Thyroid gland (tissue), 4 donors: ENCODE measurements around the gene CACNA1A.

Experiments
- CTCF ChIP-seq, 6 experiments: fragments of 200-600 bp in 3 of 6; fragments of 450-650 bp in 3 of 6; sonication (generic) in 3 of 6; IDR thresholded peaks; one replicate each; pipeline ENCODE4 v1.5.1; 2016 to 2019; ENCODE audit warnings: antibody characterized with exemption in 6 of 6, mild to moderate bottlenecking in 2 of 6, inconsistent platforms in 1 of 6, moderate library complexity in 1 of 6
- POLR2A ChIP-seq, 2 donors: fragments of 450-650 bp; IDR thresholded peaks; one replicate each; pipeline ENCODE4 v1.6.1; 2017; ENCODE audit warnings: antibody characterized with exemption in 2 of 2, mild to moderate bottlenecking in 2 of 2, moderate library complexity in 1 of 2

GRCh38 chr19:13530720-13531119 is 24.4 kb upstream of the CACNA1A start:
- no peak for TF ChIP-seq CTCF (IDR thresholded peaks at IDR 0.05)
- no peak for TF ChIP-seq POLR2A (IDR thresholded peaks at IDR 0.05)
